SK-N-MC (cell line): ENCODE data around the gene CABLES2.

Source experiments
- EZH2 ChIP-seq: fragments of 200-600 bp; sonication (generic); IDR thresholded peaks from one replicate; pipeline ENCODE4 v1.6.1; 2017; ENCODE audit warnings: antibody characterized with exemption
- FOXP2 ChIP-seq: optimal IDR thresholded peaks from 2 replicates; pipeline ENCODE3; 2011; ENCODE audit warnings: mild to moderate bottlenecking, moderate library complexity; ENCODE audit not compliant: insufficient read depth; ENCODE audit errors: extremely low read length, control extremely low read depth

DNA sequence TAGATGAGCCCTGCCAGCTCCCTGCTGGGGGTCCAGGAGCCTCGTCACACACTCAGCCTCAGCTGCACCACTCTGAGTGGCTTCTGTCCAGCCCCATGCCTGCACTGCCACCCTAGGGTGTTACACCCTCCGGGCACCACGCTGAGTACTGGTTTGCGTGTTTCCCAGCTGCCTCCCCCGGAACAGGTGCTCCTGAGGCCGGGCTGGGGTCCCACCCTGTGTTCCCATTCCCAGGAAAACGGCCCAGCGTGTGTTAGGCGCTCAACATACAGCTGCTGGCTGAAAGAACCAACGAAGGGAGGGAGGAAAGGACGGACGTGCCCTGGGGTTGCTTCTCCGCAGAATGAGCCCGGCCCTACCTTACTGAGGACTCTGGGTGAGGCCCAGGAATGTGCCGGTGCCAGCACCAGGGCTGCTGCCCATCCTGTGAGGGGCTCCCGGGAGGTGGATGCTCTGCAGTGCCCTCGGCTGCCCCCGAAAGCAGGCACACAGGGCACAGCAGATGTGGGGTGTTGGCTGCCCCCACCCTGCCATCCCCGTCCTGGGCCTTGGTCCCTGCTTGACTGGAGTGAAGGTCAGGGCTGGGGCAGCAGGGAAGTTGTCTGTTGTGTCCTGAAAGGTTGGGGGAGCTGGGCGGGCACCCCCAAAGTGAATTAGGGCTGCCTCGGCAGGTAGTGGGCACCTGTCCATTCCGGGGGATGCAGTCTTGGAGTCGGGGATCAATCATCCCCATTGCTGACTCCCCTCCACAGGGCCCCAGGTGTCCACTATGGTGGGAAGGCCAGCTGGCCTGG, 56.3 kb downstream of the CABLES2 start:
- TF ChIP-seq EZH2, result no peak
- TF ChIP-seq FOXP2, result no peak
